NCI-H1092 treated with DMSO at 0.1 percent for 48 hours (cell line): ENCODE results near the gene PAX5.
A peak's percentile ranks its signal among the peaks of the same experiment; 100 is the strongest.

Experiments used
- DNase-seq: peaks from one replicate; lab custom pipeline; 2025; lab: John Stamatoyannopoulos, UW

PAX5 gene

DNA sequence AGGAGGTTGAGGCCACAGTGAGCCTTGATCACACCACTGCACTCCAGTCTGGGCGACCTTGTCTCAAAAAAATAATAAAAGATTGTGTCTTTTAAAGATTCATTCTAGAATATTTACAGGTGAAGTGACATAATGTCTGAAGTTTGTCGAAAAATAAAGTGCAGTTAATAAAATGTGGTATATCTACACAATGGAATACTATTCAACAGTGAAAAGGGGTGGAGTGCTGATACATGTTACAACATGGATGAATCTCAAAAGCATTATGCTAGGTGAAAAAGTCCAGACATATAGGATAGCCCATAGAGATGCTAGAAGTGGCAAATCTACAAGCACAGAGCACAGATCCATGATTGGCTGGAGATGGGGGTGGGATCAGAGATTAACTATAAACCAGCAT, 101.9 kb downstream of the PAX5 start:
- DNase-seq = no peak

DNA sequence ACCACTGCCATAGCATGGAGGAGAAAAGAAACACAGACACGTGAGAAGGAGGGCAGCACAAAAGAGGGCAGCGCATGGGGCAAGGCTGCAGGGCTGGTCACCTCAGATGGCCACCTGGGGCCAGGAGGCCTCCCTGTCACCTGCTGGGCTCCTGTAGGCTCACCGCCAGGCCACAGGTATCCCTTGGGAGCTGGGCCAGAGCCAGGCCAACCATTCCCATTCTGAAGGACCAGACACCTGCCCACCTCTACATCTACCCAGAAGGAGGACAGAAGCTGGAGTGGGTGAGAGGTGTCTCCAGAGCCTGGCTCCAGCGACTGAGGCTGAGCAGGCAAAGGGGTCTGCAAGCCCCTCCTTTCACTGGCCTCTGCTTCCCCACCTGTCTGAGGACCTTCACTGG, 103.1 kb downstream of the PAX5 start:
- no peak for DNase-seq

DNA sequence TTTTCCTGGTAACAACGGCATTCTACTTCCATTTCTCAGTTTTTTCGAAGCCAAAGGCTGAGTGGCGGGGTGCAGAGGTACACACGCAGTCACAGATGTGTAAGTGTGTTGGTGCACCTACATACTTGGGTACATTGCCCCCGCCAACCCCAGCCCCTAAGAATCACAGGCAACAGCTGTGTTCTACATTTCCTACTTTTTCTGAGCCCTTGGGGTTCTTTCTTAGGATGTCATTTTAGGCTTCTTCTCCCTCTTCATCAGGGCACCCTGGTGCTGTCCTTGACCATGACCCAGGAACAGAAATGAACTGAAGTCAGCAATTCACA, 104.8 kb downstream of the PAX5 start:
- no peak for DNase-seq

DNA sequence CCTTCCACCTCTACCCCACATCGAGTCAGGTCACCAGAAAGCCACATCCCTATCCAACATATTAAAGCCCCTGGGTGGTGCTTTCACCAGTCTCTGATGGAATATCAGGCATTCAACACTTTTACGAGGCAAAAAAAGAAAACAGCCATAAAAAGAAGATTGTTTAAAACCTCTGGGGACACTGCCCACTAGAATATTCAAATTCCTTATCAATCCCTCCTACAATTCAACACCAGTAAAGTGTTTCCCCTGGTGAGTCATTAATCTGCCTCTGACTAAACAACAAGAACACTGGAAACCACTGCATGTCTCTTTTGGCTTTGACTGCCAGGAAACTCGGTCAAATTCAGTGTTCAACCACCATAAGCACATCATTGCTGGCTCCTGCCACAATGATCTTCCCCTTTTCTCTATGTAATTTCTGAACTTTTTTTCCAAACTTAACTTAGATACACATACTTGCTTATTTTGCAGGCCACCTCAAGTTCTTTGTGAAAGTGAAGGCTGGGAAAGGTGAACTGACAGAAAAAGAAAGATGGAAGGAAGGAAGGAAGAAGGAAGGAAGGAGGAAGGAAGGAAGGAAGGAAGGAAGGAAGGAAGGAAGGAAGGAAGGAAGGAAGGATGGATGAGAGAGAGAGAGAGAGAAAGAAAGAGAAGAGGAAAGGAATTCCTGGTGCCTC, 105.3 kb downstream of the PAX5 start:
- no peak for DNase-seq

DNA sequence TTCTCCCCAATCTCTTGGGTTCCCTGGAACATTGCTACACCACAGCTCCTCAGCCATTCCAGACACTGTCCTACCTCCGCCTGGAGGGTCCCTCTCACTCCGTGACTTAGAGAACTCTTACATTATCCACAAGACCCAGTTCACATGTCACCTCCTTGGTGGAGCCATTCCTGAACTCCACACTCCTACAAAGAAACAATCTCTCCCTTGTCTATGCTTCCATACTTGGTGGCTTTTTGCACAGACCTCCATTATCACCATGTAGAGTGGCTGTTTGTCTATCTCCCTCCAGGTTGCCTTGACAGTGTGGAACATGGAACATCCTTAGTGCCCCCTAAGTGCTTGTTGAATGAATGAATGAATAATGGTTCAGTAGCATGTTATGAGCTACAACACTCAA, 105.9 kb downstream of the PAX5 start:
- no peak for DNase-seq

DNA sequence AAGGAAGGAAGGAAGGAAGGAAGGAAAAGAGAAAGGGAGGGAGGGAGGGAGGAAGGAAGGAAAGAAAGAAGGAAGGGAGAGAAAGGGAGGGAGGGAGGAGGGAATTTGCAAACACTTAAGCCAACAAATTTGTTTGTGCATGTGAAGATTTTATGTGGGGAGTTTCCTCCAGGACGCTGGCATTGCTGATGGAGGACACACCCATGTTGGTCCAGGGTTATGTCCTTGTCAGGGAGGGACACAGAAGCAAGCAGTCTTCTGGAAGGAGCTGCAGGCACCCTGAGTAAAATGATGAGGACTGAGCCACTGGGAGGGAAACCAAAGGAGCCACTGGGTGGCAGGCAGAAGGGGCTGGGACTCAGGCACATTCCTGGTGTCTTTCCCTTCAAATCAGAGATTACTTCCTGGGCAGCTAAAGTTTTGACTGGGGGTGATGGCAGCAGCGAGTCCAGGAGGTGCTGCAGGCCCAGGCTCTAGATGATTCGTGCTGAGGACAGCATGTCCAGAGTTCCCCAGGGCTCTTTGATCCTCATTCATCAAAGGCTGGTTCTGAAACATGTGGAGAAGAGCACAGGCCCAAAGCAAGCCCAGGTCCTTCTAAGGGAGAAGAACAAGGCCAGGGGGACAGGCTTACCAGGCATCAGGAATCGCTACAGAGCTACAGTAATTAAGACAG, 109.2 kb downstream of the PAX5 start:
- DNase-seq = no peak

DNA sequence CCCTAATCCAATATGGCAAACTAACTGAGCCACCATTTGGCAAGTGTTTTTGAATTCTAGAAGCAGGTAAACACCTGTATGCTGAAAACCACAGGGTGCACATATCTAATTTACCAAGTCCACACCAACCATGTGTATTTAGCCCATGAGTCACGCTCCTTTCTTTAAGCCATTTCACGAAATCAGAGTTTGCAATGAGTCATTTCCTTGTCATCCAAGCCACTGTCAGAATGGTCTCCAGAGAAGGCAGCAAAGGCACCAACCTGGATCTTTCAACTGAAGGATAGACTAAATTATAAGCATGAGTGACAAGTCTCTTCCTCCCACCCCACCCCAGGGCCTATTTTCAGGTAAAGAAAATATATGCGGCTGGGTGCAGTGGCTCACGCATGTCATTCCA, 110.0 kb downstream of the PAX5 start:
- DNase-seq = no peak

DNA sequence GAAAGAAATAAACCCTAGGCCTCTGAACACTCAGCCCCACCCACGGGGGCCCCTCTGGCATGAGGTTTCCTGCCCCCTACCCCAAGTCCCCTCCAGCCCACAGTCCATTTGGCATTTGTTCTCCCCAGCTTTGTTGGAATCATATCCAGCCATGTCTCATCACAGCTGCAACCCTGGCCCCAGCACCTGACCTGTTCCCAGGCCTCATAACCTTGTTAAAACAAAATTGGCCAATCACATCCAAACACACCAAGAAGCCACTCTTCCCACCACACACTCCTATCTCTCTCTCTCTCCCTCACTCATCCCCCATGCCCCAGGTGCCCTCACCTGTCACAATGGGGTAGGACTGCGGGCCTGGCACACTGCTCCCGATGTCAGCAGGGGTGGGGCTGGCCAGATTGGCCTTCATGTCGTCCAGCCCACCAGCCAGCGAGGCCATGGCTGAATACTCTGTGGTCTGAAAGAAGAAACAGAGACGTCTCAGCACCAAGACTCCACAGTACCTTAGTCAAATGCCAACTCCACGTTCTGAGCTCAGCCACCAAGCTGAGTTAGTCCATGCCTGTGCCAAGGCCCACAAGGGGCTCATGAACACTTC, 110.9 kb downstream of the PAX5 start:
- no peak for DNase-seq

DNA sequence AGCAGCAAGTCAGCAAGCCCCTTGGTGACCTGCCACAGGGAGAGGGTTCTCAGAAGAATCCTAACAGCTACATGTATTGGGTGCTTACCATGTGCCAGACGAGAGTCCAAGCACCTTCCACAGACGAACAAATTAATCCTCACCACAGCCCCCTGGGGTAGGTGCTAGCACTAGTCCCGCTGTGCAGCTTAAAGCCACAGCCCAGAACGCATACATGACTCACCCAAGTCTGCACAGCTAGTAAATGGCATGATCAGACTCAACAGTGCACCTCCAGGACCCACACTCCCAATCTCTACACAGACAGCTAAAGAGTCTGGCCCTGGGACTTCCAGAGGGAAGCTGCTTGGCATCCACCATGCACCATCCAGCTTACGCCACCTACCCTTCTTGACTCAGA, 111.5 kb downstream of the PAX5 start:
- no peak for DNase-seq

DNA sequence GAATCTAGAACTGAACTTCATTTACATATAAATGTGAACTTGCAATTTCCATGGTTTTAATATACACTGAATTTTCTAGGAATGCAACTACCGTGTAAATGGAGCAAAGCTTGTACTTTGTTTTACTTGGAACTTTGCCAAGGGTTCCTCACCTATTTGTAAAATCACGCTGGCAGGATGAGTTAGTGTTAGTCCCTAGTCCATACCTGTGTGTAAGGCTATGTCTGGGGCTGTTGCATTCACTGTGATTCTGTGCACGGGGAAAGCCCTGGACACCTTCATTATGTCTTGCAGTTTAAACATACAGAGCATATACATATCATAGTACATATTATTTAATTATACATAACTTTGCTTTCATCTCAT, 119.9 kb downstream of the PAX5 start:
- DNase-seq = no peak

DNA sequence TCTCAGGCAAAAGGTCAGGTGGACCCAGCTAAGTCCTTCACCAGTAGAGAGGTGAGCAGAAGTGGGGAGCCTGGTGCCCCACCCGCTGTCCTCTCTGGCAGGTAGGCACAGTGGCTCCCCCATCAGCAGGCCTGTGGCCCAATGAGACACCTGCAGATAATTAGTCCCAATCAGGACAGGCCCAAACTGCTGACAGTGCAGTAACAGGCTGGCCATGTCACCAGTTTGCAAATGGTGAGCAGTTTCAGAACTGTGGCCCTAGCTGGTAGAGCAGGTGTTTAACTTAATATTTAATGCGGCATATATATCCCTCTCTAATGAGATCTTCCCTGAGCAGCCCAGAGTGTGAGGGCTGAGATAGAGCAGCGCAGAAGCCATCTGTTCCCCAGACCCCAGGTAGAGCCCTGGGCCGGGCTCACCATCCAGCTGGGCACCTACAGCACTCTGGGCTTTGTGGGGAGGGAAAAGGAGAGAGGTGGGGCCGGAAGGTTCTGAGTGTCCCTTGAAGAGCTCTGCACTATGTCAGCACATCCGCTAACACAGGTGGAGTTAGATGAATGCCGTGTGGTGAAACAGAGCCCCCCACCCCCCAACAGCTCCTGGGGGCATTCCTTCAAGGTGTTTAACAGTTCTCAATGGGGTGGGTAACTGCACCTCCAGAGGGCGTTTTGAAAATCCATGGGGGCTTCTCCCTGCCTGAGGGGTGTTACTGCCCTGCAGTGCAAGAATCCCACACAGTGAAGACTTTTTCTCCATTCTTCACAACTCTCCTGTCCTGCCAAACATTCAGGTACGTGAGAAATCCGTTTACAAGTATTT, 120.5 kb downstream of the PAX5 start:
- DNase-seq = no peak

DNA sequence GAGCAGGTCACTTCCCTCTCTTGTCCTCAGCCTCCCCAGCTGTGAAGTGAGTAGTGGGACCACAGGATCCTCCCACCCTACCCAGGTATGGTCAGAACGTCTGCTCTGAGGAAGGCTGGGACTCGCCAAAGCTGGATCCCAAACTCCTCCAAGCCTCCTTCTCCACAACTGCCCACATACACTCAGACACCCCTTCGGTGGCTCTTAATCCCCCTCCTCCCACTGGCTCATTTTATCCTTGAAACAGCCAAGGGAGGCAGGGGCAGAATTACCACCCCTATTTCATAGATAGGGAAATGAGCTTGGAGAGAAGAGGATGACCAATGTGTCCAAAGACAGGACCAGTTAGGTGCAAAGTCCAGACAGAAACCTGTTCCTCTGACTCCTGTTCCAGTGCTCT, 121.4 kb downstream of the PAX5 start:
- no peak for DNase-seq

DNA sequence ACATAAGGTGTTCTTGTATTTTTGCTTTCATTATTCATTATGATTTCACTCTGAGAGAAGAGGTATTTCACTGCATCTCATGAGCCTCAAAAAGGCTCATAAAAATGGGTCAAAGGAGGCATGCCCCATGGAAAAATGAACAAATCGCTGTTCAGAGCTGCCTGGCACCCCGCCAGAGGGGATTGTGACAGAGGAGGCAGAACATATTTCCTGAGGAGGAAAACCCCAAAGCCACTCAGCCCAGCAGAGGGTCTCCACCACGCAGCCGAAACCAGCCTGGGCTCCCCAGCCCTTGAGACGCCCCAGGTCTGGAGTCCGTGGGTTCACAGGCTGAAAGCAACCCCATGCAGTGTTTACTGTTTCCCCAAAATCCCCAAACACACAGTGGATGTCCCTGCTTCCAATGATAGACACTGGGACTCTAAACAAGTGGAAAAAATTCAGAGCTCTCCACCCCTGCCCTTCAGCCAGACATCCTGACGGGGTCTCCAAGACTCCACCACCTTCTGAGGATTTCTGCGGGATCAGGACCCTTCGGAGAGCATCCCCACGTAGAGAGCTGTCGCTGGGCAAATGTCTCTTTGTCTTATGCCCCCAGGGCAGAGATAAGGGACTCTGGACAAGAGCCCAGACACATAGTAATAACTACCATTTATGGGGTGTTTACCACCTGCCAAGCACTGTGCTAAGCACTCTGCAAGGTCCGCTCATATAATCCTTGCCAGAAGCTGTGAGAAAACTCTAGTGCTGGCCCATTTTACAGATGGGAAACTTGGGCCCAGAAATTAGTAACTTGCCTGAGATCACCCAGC, 122.3 kb downstream of the PAX5 start:
- DNase-seq = no peak

DNA sequence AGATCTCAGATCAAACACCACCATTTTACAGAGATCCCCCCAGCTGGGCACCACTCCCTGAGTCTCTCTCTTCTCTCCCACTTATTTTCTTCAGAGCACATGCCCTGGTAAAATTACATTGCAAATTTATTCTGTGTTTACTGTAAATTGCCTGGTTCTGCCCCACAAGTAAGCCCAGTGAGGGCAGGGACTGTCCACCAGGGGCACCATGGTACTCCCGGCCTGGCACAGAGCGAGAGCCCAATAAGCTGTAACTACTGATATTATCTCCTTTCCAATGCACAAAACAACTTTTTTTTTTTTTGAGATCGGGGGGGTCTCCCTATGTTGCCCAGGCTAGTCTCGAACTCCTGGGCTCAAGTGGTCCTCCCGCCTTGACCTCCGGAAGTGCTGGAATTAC, 123.0 kb downstream of the PAX5 start:
- DNase-seq = no peak

DNA sequence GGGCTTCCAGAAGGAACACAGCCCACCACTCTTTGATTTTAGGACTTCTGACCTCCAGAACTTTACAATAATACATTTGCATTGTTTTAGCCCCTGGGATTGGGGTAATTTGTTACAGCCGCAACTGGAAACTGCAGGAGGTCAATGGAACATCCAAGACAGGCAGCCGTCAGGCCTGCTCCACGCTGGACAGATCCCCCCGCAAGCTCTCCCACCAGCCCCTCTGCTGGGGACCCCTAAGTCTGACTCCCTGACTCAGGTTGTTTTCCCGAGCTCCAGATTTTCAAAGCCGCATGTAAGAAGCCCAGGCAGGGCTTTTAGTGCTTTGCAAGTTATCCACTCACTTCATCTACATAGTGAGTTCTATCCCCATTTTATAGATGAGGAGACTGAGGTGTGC, 127.6 kb downstream of the PAX5 start:
- no peak for DNase-seq

DNA sequence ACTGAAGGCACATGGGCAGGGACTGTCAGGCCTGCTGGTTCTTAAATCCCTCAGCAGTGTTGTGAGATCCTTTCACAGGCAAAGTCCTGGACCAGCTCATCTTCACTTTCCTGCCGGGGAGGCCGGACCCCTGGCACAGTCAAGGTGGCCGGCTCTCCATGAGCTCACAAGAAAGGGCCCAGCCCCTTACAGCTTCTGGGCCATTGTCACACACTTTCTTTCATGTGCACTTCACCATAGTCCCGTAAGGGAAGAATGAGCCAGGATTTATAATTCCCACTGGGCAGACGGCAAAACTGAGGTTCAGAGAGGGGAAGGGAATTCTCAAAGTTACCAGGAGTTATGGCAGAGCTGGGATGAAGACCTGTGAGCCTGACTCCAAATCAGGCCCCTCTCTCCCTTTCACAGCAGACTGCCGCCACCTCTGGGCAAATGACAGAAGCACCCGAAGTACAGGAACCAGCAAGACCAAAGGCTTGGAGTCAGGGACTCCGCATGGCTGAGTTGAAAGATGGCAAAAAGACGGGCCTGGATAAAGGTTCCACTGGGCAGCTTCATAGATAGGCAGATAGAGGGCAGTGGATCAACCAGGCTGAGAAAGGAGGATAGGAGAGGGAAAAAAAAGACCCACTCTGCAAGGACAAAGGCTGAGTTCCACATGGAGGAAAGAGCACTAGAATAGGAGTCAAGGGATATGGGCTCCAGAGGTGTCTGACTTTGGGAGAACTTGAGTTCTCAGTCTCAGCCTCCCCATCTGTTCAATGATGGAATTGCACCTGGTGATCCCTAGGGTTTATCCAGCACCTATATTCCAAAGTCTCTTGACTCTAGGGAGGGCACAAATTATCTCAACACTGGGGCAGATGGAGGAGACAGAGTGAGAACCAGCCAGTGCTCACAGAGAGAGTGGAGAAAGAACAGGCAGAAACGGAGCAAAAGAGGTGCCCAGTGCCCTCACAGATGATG, 128.7 kb downstream of the PAX5 start:
- DNase-seq = peak; percentile 8

DNA sequence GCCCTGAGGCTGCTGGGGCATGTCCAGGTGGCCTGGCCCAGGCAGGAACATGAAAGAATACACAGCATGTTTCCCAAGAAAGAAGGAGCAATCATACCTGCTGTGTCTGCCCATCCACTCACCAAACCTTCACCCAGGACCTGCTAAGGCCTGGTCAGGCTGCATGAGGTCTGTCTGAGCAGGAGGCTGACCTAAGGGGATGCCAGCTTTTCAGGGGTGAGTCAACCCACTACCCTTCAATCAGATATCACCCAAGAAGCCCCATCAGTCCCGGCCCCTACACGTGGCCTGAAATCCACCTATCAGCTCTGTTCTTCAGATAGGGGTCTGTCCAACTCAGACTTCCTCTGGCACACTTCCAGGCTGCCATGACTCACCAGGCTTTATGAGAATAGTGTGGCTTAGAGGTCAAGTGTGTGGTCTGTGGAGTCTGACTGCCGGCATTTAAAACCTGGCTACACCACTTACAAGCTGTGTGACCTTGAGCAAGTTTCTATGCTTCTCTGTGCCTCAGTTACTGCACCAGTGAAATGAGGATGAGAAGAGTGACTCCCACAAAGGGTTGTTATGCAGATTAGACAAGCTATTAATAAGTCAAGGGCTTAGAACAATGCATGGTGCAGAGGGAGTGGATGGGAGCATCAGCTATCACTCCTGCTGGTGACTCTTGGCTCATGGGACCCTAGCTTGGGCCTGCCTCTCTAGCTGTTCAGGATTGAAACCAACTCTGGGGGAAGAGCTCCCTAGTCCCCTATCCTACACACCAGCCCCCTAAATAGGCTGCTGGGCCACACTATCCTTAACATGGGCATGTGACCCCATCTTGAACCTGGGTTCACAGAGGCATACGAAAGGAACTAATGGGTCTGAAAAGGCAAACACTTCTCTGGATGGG, 130.3 kb downstream of the PAX5 start:
- DNase-seq = no peak

DNA sequence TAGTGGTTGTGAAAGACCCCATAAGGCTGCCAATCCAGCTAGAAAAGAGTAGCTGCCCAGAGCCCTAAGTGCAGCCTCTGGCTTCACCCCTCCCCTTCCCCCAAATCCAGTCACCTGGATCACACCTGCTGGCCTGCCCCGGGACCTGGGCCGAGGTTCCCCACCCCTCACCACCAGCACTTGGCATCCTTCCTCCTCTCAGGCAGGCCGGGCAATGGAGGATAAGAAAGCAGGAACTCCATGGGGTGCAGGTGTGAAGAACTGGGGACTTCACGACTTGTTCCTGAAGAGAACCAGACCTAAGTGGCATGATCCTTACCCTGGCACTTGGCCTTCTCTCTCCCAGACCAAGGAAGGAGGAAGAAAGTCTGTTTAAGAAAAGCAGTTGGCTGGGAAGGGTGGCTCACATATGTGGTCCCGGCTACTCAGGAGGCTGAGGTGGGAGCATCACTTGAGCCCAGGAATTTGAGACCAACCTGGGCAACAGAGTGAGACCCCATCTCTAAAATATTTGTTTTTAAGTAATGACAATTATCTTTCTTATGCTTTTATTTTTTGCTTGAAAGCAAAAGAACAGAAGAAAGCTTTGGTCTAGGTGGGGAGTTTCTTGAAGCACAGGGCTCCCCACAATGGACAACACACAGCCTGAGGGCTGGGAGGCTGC, 131.1 kb downstream of the PAX5 start:
- no peak for DNase-seq

DNA sequence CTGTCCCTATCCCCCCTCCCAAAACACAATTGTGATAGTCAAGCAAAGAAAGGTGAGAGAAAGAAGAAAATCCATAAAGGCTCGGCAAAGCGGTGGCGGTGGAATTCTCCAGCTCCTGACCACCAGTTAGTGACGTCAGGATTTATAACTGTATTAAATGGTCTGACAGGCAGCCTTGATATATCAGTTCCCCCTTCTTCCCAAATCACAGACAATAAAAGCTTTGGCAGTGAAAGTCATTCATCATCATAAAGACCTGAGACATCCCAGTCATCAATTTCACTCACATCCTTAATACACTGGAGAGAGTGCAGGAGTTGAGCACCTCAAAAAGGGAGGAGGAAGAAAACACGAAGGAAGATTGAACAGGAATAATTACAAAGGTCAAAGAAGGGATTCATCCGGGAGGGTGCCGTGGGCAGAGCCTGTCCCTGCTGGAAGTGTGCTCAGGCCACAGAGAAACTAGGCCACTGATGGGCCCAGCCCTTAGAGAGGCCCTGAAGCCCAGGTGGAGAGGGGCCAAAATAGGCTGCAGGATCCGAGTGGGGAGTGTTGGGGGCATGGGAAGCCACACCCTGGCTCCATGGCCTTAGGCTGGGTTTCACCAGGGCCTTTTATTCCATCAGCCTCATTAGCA, 131.9 kb downstream of the PAX5 start:
- DNase-seq = no peak
